ENCODE results near the gene CFAP77.
"Not testable (repeated sequence)": the region's sequence is repeated elsewhere in the genome, so short reads cannot be mapped to it uniquely, and the experiment has no call there.

Gene CFAP77

GRCh38 chr9:132556714-132557113 is 146.7 kb downstream of the CFAP77 start:
- CTCF ChIA-PET = no interaction called here
- TF ChIP-seq TARDBP (IDR thresholded peaks at IDR 0.05) = no peak
- no peak for TF ChIP-seq ELF4 (IDR thresholded peaks at IDR 0.05)
- no peak for TF ChIP-seq BHLHE40 (IDR thresholded peaks at IDR 0.05; ENCODE audit: borderline replicate concordance)
- no peak for TF ChIP-seq HDGF (IDR thresholded peaks at IDR 0.05; ENCODE audit: borderline replicate concordance)
- no peak for TF ChIP-seq SP1 (IDR thresholded peaks at IDR 0.05)
- POLR2A ChIA-PET = no interaction called here
- DNase-seq (ENCODE audit: extremely low spot score) = no peak

GRCh38 chr9:132557159-132557558 is 147.1 kb downstream of the CFAP77 start:
- no peak for TF ChIP-seq PKNOX1 (IDR thresholded peaks at IDR 0.05)
- TF ChIP-seq NFRKB (IDR thresholded peaks at IDR 0.05) = no peak
- no peak for TF ChIP-seq FOXA1 (IDR thresholded peaks at IDR 0.05)
- TF ChIP-seq SP1 (IDR thresholded peaks at IDR 0.05) = no peak
- TF ChIP-seq BHLHE40 (IDR thresholded peaks at IDR 0.05; ENCODE audit: borderline replicate concordance) = no peak
- TF ChIP-seq L3MBTL2 (conservative IDR thresholded peaks at IDR 0.05) = no peak
- TF ChIP-seq ELF4 (IDR thresholded peaks at IDR 0.05) = no peak
- no peak for TF ChIP-seq ARNT (IDR thresholded peaks at IDR 0.05)
- TF ChIP-seq FOXM1 (IDR thresholded peaks at IDR 0.05; ENCODE audit: borderline replicate concordance) = no peak
- no peak for TF ChIP-seq FOXK2 (IDR thresholded peaks at IDR 0.05)
- TF ChIP-seq CTBP1 (IDR thresholded peaks at IDR 0.05; ENCODE audit: borderline replicate concordance) = no peak
- TF ChIP-seq SUZ12 (IDR thresholded peaks at IDR 0.05) = no peak
- ChIA-PET CTCF (interaction anchor here (1.0 kb wide), 1 partner anchor 10 kb away, joined by 6 read pairs; no protein-coding TSS in a partner anchor), POLR2A (no interaction called here)

GRCh38 chr9:132559711-132560110 is 149.7 kb downstream of the CFAP77 start:
- CTCF ChIA-PET = no interaction called here
- POLR2A ChIA-PET = interaction anchor here (1.0 kb wide), 1 partner anchor 10 kb away, joined by 3 read pairs; no protein-coding TSS in a partner anchor
- DNase-seq (ENCODE audit: extremely low spot score) = no peak
- TF ChIP-seq BHLHE40 (IDR thresholded peaks at IDR 0.05; ENCODE audit: borderline replicate concordance) (no peak), SUZ12 (IDR thresholded peaks at IDR 0.05) (no peak), TARDBP (IDR thresholded peaks at IDR 0.05) (no peak), SP1 (IDR thresholded peaks at IDR 0.05) (no peak), L3MBTL2 (conservative IDR thresholded peaks at IDR 0.05) (no peak), HDGF (IDR thresholded peaks at IDR 0.05; ENCODE audit: borderline replicate concordance) (no peak), FOXK2 (IDR thresholded peaks at IDR 0.05) (no peak), LEF1 (IDR thresholded peaks at IDR 0.05; ENCODE audit: borderline replicate concordance) (no peak), CTBP1 (IDR thresholded peaks at IDR 0.05; ENCODE audit: borderline replicate concordance) (no peak), ZNF384 (IDR thresholded peaks at IDR 0.05) (no peak), NFRKB (IDR thresholded peaks at IDR 0.05) (no peak), PKNOX1 (IDR thresholded peaks at IDR 0.05) (no peak), ARNT (IDR thresholded peaks at IDR 0.05) (no peak), FOXA1 (IDR thresholded peaks at IDR 0.05) (no peak)

More at GRCh38 chr9:132557159-132557558, 147.1 kb downstream of the CFAP77 start:
- no peak for DNase-seq (ENCODE audit: extremely low spot score)

- no peak for TF ChIP-seq NFRKB (IDR thresholded peaks at IDR 0.05)
- no peak for TF ChIP-seq FOXA1 (IDR thresholded peaks at IDR 0.05)
- TF ChIP-seq SP1 (IDR thresholded peaks at IDR 0.05) = no peak
- TF ChIP-seq PKNOX1 (IDR thresholded peaks at IDR 0.05) = no peak
- TF ChIP-seq FOXM1 (IDR thresholded peaks at IDR 0.05; ENCODE audit: borderline replicate concordance) = no peak
- no peak for TF ChIP-seq SUZ12 (IDR thresholded peaks at IDR 0.05)
- no peak for TF ChIP-seq L3MBTL2 (conservative IDR thresholded peaks at IDR 0.05)
- TF ChIP-seq ELF4 (IDR thresholded peaks at IDR 0.05) = no peak
- TF ChIP-seq HDGF (IDR thresholded peaks at IDR 0.05; ENCODE audit: borderline replicate concordance) = no peak
- TF ChIP-seq CTBP1 (IDR thresholded peaks at IDR 0.05; ENCODE audit: borderline replicate concordance) = no peak
- TF ChIP-seq TARDBP (IDR thresholded peaks at IDR 0.05) = no peak
- TF ChIP-seq ARNT (IDR thresholded peaks at IDR 0.05) = no peak
- TF ChIP-seq FOXK2 (IDR thresholded peaks at IDR 0.05) = no peak
- TF ChIP-seq BHLHE40 (IDR thresholded peaks at IDR 0.05; ENCODE audit: borderline replicate concordance) = no peak
- TF ChIP-seq LEF1 (IDR thresholded peaks at IDR 0.05; ENCODE audit: borderline replicate concordance) = no peak
- no peak for TF ChIP-seq ZNF384 (IDR thresholded peaks at IDR 0.05)
- no peak for DNase-seq (ENCODE audit: extremely low spot score)
- CTCF ChIA-PET = no interaction called here
- POLR2A ChIA-PET = interaction anchor here (1.0 kb wide), 1 partner anchor 11 kb away, joined by 3 read pairs; no protein-coding TSS in a partner anchor
Measured at GRCh38 chr9:132560616-132561202, 150.7 kb downstream of the CFAP77 start.

DNA sequence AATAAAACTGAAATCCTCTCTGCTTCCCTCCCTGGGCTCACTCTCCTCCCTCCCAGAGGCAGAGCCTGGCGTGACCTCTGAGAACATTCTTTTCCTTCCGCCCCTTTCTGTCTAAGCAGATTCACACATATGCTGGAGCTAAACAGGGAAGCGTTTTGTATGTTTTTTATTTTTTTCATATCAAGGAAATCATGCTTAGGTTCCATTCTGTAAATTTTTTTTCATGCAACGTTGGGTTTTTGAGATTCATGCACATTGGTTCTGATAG is 152.2 kb downstream of the CFAP77 start:
- POLR2A ChIA-PET = no interaction called here

DNA sequence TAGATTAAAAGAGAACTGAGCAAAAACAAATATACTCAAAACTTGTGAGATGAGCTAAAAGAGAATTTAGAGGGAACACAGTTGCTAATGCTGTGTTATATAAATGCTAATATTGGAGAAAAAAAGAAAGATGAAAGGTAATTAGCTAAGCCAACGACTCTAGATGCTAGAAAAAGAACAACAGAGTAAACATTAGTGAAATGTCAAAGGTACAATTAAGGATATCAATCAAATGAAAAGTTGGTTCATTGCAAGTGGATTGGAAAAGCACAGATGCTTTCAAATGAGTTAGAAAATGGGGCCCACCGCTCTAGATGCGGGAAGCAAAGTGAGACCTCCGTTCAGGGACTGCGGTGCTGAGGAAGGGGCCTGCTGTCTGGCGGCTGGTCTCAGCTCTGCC is 154.5 kb downstream of the CFAP77 start:
- no peak for TF ChIP-seq ARNT (IDR thresholded peaks at IDR 0.05)
- TF ChIP-seq ELF4 (IDR thresholded peaks at IDR 0.05) = no peak
- TF ChIP-seq TARDBP (IDR thresholded peaks at IDR 0.05) = no peak
- no peak for TF ChIP-seq FOXA1 (IDR thresholded peaks at IDR 0.05)
- no peak for TF ChIP-seq SUZ12 (IDR thresholded peaks at IDR 0.05)
- no peak for TF ChIP-seq NFRKB (IDR thresholded peaks at IDR 0.05)
- TF ChIP-seq BHLHE40 (IDR thresholded peaks at IDR 0.05; ENCODE audit: borderline replicate concordance) = no peak
- no peak for TF ChIP-seq ZNF384 (IDR thresholded peaks at IDR 0.05)
- no peak for TF ChIP-seq PKNOX1 (IDR thresholded peaks at IDR 0.05)
- no peak for TF ChIP-seq SP1 (IDR thresholded peaks at IDR 0.05)
- TF ChIP-seq FOXM1 (IDR thresholded peaks at IDR 0.05; ENCODE audit: borderline replicate concordance) = no peak
- no peak for TF ChIP-seq FOXK2 (IDR thresholded peaks at IDR 0.05)
- no peak for TF ChIP-seq HDGF (IDR thresholded peaks at IDR 0.05; ENCODE audit: borderline replicate concordance)
- no peak for TF ChIP-seq L3MBTL2 (conservative IDR thresholded peaks at IDR 0.05)
- TF ChIP-seq CTBP1 (IDR thresholded peaks at IDR 0.05; ENCODE audit: borderline replicate concordance) = no peak
- TF ChIP-seq LEF1 (IDR thresholded peaks at IDR 0.05; ENCODE audit: borderline replicate concordance) = no peak
- POLR2A ChIA-PET = no interaction called here
- DNase-seq (ENCODE audit: extremely low spot score) = no peak
- CTCF ChIA-PET = no interaction called here

More for the DNA sequence above, 152.2 kb downstream of the CFAP77 start:
- DNase-seq (ENCODE audit: extremely low spot score) = no peak
- CTCF ChIA-PET = no interaction called here
- TF ChIP-seq LEF1 (IDR thresholded peaks at IDR 0.05; ENCODE audit: borderline replicate concordance) (no peak), FOXA1 (IDR thresholded peaks at IDR 0.05) (no peak)

DNA sequence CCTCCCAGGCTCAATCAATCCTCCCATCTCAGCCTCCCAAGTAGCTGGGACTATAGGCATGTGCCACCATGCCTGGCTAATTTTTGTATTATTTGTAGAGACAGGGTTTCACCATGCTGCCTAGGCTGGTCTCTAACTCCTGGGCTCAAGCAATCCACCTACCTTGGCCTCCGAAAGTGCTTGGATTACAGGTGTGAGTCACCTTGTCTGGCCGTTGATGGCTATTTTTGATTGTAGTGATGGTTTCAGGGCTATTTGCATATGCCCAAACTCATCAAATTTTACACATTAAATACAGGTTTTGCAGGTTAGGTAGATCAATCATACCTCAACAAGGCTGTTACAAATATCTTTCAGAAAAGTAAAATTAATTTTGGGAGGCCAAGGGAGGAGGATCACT is 158.8 kb downstream of the CFAP77 start:
- POLR2A ChIA-PET; DNase-seq (ENCODE audit: extremely low spot score): not testable (repeated sequence)
- CTCF ChIA-PET = interaction anchor here (0.6 kb wide), 1 partner anchor 331 kb away, joined by 3 read pairs; no protein-coding TSS in a partner anchor

All from HEK293T (cell line).